HG02588 (cell line): Measurements from ENCODE around the gene ATG14.
"Not testable (repeated sequence)": the region's sequence is repeated elsewhere in the genome, so short reads cannot be mapped to it uniquely, and the experiment has no call there.

Experiments
- ATAC-seq: cut with Tn5 transposase; IDR thresholded peaks from one replicate; pipeline ENCODE4 v1.9.1; 2021; ENCODE audit warnings: mild to moderate bottlenecking, moderate library complexity; ENCODE audit not compliant: unreplicated experiment

Gene ATG14

DNA sequence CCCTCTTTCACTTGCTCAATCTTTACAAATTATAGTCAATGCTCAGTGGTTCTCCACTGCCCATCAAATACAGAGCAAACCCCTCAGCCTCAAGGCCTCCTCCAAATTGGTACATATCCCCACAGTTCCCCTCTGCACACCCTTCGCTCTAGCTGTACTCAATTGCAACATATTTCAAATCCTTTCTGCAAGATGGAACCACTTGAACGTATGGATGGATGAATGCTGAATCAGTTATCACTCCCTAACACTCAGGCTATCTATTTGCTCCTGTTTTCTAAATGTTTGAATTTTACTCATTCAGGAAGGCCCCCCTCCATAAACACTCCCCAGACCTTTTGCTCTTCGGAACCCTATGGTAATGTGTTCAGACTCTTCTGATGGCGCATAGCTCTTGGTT lies 24.5 kb downstream of the ATG14 start:
- no peak for ATAC-seq

DNA sequence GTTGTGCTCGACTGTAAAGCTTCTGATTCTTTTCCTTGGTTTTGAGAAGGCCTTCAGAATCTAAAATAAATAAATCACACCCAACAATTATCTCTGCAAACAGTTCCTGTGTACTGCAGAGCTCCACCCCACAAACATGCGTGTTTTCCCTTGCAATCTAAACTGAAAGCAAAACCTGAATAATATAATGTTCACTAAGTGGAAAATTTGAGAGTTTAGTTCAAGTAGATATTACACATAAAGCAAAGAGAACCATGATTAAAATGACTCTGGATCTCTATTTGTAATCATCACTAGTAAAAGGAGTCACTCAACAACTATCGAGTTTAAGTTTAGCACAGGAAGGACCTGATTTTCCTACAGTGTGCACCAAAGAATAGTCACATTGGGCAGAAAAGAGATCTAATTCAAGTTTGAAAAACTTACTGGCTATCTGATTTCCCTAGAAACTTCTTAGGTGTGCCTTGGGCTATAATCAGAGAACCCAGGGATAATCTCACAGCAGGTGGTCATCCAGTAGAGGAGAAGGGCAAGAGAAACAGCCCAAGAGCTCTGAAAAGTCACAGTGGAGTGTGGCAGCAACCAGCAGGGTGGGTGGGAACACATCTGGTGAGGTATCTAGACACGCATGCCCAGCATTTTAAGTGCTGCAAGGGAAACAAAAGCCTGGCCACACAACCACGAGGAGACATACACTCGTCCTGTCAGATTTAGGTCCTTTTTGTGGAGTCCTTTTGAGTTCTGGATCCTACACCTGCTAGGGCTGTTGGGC lies 25.4 kb downstream of the ATG14 start:
- no peak for ATAC-seq

DNA sequence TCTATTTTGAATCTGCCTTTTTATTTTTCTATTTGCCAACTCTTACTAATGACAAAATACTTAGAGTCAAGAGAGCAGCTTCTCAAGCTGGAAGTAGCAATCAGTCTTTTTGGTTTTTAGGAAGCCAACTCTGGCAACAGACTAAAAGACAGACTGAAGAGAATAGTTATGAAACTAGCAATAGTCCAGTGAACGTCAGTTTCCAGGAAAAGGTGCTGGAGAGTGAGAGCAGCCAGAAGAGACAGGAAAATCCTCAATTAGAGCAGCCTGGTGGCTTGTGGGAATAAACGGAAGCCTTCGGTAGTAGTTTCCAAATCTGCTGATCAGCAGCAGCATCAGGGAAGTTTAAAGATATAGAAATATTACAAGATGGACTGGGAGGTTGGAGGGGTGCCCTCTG lies 27.1 kb downstream of the ATG14 start:
- no peak for ATAC-seq

DNA sequence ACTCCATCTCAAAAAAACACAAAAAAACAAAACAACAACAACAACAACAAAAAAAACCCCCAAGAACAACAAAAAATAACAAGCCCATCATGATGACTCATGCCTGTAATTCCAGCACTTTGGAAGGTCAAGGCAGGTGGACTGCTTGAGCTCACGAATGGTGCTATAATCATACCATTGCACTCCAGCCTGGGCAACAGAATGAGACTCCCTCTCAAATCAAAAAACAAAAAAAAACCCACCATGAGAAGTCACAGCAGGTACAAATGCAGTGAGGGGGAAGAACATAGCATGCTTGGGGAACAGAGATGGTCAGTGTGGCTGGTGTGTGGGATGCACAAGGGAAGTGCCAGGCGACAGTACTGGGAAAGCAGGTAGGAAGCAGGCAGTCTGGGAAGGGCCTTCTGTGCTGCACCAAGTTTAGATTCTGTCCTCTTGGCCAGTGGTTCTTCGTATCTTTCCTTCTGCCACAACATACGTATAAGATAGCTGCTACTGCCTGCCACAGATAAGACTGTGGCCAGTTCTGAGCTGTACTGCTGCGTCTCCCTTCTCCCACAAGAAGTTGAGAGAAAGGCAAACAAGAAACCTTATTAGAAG lies 28.0 kb downstream of the ATG14 start:
- ATAC-seq, result no peak

DNA sequence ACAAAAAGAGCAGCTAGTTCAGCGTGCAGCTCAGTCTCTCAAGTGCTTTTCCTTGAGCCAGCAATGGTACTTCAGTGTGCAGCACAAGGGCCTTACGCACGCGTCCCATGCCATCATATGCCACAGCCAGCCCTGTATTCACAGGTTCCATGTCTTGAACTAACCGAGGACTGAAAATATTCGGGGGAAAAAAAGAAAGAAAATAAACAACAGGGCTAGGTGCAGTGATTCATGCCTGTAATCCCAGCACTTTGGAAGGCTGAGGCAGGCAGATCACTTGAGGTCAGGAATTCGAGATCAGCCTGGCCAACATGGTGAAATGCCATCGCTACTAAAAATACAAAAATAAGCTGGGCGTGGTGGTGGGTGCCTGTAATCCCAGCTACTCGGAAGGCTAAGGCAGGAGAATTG lies 28.6 kb downstream of the ATG14 start:
- ATAC-seq, result not testable (repeated sequence)

DNA sequence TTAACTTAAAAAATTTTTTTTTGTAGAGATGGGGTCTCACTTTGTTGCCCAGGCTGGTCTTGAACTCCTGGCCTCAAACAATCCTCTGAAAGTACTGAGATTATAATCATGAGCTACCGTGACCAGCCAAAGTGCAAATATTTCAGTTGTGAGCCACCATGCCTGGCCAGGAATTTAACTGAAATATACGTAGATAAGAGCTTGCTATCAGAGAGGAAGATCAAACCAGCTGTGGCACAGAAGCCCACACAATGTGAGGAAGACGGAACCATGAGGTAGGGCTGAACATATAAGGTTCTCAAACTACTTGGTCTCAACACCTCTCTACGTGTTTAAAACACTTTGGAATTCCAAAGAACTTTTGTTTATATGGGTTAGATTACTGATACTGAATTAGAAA lies 29.1 kb downstream of the ATG14 start:
- no peak for ATAC-seq

DNA sequence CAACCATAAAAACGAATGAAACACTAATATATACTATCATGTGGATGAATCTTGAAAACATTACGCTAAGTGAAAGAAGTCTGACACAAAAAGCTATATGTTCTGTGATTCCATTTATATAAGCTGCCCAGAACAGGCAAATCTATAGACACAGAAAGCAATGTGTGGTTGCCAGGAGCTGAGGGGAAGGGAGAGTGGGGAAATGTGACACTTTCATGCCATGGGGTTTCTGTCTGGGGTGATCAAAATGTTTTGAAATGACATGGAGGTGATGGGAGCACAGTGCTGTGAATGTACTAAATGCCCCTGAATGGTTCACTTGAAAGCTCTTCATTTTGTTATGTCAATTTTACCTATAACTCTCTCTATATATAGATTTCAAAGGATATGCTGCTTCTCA lies 30.1 kb downstream of the ATG14 start:
- no peak for ATAC-seq

DNA sequence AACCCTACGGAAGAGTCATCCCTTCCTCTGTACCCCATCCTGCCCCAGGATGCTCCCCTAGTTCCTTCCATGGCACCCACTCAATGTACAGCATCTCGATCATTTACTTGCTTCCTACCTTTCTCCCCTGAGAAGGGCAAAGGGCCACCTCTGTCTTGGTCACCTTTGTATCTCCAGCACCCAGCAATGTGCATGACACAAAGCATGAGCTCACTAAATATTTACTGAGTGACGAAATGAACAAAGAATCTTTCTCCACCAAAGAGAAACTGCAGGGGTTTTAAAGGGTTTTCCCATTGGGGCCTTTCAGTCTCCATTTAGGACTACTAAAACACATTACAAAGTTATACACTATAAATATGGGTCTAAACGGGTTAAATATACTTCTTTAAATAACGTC lies 30.6 kb downstream of the ATG14 start:
- no peak for ATAC-seq

DNA sequence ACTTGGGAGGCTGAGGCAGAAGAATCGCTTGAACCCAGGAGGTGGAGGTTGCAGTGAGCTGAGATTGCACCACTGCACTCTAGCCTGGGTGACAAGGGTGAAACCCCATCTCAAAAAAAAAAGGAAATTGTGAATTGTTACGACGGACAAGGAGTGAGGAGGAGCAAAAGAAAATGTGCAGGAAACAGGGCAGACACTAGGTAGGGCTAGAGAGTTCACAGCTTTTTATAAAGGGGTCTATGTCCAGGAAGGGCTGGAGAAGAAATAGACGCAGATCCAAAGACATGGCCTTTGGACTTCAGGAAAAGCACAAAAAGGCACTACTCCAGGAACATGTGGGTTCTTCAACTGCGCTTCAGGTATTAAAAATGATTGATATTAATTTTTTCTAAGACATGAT lies 34.4 kb downstream of the ATG14 start:
- ATAC-seq, result no peak

DNA sequence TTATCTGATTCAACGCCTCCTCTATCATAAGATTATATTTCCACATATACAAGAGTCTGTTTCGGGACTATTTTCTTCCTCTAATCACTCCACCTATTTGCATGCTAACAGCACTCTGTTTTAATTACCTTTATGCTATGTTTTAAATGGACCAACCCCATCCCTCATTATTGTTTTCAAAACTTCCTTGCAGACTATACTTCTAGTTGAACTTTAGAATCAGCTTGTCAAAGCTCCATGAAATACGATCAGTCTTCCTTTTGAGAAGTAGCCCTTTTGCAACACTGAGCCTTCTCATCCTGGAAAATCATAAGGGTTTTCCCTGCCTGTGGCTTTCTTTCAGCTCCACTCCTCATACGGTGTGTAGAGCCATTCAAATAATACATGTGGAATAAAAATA lies 36.9 kb downstream of the ATG14 start:
- no peak for ATAC-seq

DNA sequence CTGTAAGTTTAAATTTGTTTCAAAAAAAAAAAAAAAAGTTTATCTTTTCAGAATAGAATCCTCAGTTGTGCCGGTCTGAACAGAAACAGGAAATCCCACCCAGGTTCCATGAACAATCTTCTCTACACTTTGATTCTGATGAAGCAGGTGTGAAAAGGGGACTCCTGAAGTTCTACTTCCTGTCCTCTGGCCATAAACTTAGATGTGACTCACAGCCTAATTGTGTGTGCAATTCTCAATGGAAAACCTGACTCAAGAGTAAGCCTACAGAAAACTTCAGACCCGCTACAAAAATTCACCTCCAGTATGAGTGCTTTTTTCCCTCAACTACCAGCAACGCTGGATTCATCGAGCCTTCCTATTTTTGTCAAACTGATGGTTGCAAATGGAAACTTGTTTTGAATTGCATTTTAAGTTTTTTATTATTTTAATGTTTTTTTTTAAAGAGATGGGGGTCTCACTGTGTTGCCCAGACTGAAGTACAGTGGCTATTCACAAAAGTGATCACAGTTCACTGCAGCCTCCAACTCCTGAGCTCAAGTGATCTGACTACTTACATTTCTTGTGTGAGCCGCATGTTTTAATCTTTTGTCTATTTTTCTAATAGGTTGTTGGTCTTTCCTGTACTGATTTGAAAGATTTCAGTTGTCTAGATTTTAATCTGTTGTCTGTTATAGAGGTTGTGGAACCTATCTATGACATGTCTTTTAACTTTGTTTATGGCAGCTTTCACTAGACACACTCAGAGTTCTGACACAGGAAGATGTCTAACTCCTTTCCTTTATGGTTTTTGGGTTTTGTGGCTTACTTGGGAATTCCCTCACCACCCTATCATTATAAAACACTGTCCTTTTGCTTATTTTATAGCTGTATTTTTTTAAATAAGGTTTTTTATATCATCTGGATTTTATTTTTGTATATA lies 37.6 kb downstream of the ATG14 start:
- no peak for ATAC-seq

DNA sequence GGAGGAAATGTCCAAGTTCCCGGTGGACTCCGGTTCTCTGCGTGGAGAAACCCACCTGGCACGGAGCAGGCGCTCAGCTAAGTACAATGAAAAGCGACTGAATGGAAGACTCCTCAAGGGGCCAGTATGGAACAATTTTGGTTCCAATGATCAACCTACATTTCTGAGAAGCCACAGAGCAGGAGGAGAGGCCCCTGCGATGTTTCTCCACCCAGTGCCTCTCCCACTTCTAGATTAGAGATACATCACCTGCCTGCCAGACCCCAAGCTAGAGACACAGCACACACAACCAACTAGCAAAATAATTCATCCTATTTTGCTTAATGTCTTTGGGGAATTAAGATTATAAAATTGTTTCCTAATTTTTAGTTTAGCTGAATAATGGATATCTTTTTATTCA lies 38.8 kb downstream of the ATG14 start:
- ATAC-seq, result no peak

DNA sequence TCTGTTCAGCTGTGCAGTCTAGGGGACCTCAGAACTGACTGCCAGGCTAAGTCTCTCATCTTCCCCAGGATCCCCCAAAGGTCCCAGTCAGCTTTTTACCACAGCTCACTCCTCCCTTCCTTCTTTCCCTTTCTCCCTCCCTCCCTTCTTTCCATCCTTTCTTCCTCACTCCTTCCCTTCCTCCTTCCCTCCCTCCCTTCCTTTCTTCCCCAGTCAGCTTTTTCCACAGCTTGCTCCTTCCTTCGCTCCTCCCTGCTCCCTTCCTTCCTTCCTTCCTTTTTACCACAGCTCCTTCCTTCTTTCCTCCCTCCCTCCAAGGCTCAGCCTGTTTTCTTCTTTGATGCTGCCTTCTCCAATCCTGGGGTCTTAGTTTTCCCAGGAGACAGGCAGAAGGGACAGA lies 39.2 kb downstream of the ATG14 start:
- ATAC-seq, result no peak

DNA sequence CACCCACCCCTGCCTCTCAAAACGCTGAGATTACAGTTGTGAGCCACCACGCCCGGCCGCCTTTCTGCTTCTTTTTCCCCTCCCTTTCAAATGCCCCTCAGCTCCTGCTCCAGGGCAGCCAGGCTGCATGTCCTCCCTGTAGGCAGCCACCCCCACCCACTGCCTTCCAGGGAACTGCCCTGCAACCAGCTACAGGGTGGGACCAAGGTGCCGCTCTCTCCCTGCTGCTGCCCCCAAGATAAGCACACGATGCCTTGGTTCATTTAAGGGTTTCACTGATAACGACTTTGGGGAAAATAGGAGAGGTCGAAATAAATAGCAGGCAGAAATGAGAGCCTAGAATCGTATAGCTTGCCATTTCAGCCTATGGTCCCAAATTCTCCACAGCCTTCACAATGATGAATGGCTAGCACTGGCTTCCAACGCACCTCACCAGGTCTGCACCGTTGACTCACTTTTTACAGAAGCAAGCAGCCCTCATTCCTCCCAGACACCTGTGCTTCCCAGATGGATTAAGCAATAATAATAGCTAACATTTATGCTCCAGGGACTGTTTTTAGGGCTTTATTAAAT lies 40.7 kb downstream of the ATG14 start:
- no peak for ATAC-seq

DNA sequence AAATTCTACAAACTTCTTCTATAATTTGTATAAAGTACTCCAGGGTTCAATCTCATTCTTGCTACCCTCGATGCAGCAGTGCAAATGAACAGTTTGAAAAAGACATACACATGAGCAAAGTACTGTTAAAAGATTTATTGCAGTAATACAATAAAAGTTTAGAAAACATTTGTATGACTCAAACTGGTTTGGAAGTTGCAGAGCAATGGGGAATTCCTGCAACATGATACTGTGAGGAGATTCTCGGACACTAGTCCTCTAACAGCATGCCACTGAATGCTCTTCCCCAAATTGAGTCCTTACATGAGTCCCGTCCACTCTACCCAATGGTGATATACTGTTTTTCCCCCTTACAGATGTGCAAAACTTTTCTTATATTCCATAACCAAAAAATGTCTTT lies 45.4 kb downstream of the ATG14 start:
- no peak for ATAC-seq

DNA sequence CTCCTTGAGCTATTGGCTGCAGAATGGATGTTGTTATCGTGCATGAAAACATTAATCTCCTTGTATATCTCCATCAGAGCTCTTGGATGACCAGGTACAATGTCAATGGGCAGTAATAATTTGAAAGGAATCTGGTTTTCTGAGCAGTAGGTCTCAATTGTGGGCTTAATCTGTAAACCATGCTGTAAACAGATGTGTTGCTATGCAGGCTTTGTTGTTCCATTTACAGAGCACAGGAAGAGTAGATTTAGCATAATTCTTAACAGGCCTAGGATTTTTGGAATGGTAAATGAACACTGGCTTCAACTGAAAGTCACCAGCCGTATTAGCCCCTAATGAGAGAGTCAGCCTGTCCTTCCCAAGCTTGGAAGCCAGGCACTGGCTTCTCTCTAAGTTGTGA lies 50.4 kb downstream of the ATG14 start:
- ATAC-seq, result no peak

DNA sequence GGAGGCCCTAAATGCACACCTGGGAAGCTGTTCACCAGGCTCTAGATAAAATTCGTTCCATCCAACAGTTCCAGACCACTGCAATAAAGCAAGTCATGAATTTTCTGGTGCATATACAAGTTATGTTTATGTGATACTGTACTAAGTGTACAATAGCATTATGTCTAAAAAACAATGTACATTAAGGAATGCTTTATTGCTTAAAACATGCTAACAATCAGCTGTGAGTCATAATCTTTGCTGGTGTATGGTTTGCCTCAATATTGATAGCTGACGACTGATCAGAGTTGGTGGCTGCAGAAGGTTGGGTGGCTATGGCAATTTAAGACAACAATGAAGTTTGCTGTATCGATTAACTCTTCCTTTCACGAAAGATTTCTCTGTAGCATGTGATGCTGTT lies 52.3 kb downstream of the ATG14 start:
- ATAC-seq, result no peak

DNA sequence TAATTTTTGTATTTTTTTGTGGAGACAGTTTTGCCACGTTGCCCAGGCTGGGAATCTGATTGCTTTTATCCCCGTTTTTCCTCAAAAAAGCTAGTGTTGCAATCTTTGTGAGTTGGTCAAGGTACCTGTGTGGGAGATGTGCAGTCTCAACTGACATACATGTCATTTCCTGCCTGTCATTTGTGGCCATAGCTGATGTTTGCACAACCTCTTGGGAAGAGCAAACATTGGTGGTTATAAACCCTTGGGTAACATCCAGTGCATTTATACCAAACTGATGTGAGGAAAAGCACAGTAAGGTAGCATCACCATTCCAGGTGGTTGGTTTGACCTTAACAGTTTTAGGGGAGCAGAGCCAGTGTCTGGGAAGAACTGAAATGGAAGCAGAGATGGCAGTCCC lies 54.7 kb downstream of the ATG14 start:
- ATAC-seq, result no peak

DNA sequence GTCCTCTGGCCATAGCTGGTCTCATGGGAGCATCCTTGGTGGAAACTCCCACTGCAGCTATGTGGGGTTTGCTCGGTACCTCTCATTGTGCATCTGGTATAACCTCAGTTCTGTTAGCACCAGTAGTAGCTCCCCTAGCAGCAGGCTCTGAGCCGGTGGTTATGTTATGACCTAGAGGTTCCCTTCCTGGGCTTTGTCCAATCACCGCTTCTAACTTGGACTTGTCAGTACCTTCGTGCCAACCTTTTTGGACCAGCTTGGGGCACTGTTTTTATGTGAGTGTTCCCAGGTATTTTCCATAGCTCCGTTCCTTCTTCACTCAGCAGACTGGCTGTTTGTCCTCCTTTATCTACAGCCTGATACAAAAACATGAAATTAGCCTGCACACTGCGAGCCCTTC lies 55.7 kb downstream of the ATG14 start:
- no peak for ATAC-seq

DNA sequence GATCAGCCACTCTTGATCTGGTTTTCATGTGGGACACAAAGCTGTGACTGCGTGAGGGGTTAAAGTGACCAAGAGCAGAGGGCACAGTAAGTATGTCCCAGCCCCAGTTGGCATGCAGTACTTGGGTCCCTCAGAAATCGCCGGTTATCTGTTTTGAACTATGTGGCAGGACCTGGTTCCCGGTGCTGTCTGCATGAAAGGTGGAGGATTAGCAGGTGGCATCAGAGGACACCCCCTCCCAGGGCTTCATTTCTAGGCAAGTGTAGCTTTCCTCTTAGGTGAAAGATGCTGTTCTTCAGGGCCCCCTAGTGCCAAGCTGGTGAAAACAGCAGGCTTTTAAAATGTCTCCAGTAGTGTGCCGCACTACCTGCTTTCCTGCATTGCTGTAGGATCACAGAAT lies 57.1 kb downstream of the ATG14 start:
- no peak for ATAC-seq

DNA sequence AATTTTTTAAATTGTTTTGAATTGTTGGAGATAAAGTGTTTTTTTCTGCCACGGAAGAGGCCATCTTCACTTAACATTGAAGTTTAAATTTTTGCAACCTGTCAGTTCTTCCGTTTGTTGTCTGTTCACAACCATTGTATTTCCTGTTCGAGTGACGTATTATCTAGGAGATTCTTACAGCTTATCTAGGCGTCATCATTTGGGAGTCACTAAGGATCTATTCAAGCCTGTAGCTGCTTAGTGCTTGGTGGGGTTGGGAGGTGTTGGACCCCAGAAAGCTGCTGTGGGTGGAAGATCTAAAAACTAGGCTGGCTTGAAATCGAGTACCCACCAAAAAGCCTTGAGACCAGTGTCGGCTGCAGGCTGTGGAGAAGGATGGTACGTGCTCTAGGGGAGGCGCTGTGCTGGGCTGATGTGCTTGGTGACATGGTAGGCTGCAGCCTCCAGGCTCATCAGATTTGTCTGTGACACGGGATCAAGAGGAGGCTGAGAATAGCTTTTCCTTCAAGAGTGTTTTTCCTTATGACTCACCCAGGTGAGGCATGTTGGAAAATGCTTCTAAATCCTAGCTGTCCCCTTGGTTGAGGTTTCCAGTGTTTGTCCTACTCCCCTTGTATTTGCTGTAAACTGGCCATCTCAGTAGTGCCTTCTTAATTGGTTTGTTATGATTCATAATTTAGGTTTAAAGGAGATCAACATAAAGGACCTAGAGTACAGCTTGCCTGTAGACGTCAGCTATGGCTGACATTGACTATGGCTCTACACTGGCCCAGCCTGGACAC lies 57.8 kb downstream of the ATG14 start:
- ATAC-seq, result no peak
